NCI-H345 treated with DMSO at 0.1 percent for 48 hours (cell line): ENCODE measurements around the gene CCNI.
"Not testable (repeated sequence)": the region's sequence is repeated elsewhere in the genome, so short reads cannot be mapped to it uniquely, and the experiment has no call there.

Source experiments
- DNase-seq: peaks from one replicate; lab custom pipeline; 2025; ENCODE audit not compliant: unreplicated experiment; lab: John Stamatoyannopoulos, UW

Gene CCNI

GRCh38 chr4:77075869-77076799 lies at the start of gene CCNI:
TSS of gene CCNI (minus strand) at chr4:77075989. CDS start at chr4:77066362, 9,627 bp downstream.
- DNase-seq: peak; percentile 78

GRCh38 chr4:77124576-77124975 lies 48.8 kb upstream of the CCNI start:
- no peak for DNase-seq

- DNase-seq: no peak
Observed at GRCh38 chr4:77123411-77123810, 47.6 kb upstream of the CCNI start.

- DNase-seq: no peak
Observed at GRCh38 chr4:77122656-77123055, 46.9 kb upstream of the CCNI start.

- no peak for DNase-seq
Observed at GRCh38 chr4:77121736-77122240, 46.0 kb upstream of the CCNI start.

GRCh38 chr4:77120886-77121508 lies 45.2 kb upstream of the CCNI start:
- no peak for DNase-seq

GRCh38 chr4:77117721-77118120 lies 41.9 kb upstream of the CCNI start:
- DNase-seq: no peak

GRCh38 chr4:77113069-77113468 lies 37.3 kb upstream of the CCNI start:
- DNase-seq: no peak

- no peak for DNase-seq
Observed at GRCh38 chr4:77110730-77111129, 34.9 kb upstream of the CCNI start.

GRCh38 chr4:77104791-77105540 lies 29.2 kb upstream of the CCNI start:
- peak; percentile 61 for DNase-seq

- no peak for DNase-seq
Observed at GRCh38 chr4:77104388-77104787, 28.6 kb upstream of the CCNI start.

- no peak for DNase-seq
Observed at GRCh38 chr4:77100234-77100633, 24.4 kb upstream of the CCNI start.

GRCh38 chr4:77097611-77098010 lies 21.8 kb upstream of the CCNI start:
- no peak for DNase-seq

GRCh38 chr4:77095101-77095821 lies 19.5 kb upstream of the CCNI start:
- DNase-seq: peak; percentile 56

- DNase-seq: no peak
Observed at GRCh38 chr4:77094496-77094895, 18.7 kb upstream of the CCNI start.

GRCh38 chr4:77093401-77093800 lies 17.6 kb upstream of the CCNI start:
- DNase-seq: no peak

- no peak for DNase-seq
Observed at GRCh38 chr4:77092975-77093374, 17.2 kb upstream of the CCNI start.

- DNase-seq: no peak
Observed at GRCh38 chr4:77089866-77090265, 14.1 kb upstream of the CCNI start.

GRCh38 chr4:77087027-77087426 lies 11.2 kb upstream of the CCNI start:
- not testable (repeated sequence) for DNase-seq

- no peak for DNase-seq
Observed at GRCh38 chr4:77084019-77084639, 8.3 kb upstream of the CCNI start.
